Measurements from ENCODE around the gene BEGAIN. TPM values are rescaled to one million over a fixed set of nuclear protein-coding genes. Genes with fewer than 3 reads are reported as not detected.

Gene BEGAIN
- total RNA-seq, 4 donors from 2014 or later: 9.6 to 17.0 (median 11.6) TPM

DNA sequence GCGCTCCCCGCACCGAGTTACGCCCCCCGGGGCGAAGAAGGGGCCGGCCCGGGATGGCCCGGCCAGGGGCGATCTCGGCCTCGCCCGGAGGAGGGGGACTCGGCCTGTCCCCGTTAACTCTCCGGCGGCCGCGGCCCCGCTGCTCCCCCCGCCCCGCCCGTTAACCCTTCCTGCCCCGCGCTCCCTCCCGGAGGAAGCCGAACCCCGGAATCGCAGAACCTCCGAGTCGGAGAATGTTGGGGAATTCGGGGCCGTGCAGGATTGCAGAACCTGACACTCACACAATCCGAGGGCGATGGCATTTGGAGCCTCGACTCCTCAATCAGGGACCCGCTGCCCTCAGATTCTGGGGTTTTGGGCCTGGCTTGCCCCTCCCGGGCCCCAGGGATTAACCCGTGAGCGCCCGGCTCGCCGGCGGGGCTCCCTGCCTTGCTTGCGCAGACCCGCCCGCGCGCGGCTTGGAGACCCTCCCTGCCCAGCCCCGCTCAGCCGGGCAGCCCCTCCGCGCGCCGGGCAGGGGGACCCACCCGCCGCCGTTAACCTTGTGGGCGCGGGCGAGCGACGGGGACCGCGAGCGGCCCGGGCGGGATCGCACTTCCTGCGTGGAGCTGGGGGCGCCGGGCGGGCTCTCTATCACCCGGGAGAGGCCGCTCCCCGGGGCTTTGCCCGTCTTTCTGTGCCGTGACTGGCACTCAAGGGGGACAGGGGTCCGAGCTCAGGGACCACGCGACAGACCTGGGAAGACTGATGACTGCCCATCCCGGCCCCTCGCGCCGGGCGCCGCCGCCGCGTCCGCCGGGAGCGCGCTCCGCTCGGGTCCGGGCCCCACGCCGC lies 18.8 kb downstream of the BEGAIN start:
- H3K4me3 ChIP-seq: peak overlapping the region; percentile 37 to 72 (median 40)
- no peaks in the 10 kb centered on the region for H3K36me3 ChIP-seq
- peak overlapping the region in 2 of 4 donors; percentile 19 to 58 for H3K27ac ChIP-seq
- 2 to 3% methylated on average over 8 to 70 of the region's 100 CpGs for WGBS, 2 donors
- H3K4me1 ChIP-seq: peaks cover 0 to 29% (median 6%) of the 10 kb centered on the region in 4 donors
- peaks cover 0 to 64% of the 10 kb centered on the region in 2 donors for H3K27me3 ChIP-seq
- H3K9me3 ChIP-seq: no peaks in the 10 kb centered on the region
- no peak for DNase-seq (ENCODE audit: low spot score in 2 of 2)
- TF ChIP-seq, protein P1, sequence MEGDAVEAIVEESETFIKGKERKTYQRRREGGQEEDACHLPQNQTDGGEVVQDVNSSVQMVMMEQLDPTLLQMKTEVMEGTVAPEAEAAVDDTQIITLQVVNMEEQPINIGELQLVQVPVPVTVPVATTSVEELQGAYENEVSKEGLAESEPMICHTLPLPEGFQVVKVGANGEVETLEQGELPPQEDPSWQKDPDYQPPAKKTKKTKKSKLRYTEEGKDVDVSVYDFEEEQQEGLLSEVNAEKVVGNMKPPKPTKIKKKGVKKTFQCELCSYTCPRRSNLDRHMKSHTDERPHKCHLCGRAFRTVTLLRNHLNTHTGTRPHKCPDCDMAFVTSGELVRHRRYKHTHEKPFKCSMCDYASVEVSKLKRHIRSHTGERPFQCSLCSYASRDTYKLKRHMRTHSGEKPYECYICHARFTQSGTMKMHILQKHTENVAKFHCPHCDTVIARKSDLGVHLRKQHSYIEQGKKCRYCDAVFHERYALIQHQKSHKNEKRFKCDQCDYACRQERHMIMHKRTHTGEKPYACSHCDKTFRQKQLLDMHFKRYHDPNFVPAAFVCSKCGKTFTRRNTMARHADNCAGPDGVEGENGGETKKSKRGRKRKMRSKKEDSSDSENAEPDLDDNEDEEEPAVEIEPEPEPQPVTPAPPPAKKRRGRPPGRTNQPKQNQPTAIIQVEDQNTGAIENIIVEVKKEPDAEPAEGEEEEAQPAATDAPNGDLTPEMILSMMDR (IDR thresholded peaks at IDR 0.05): no peak
- no peak for TF ChIP-seq EP300 (IDR thresholded peaks at IDR 0.05)
- no peak for TF ChIP-seq POLR2A (IDR thresholded peaks at IDR 0.05)

- peak overlapping the region in 1 of 4 donors; percentile 58 for H3K27ac ChIP-seq
- TF ChIP-seq, protein P1 (IDR thresholded peaks at IDR 0.05): no peak
- TF ChIP-seq EP300 (IDR thresholded peaks at IDR 0.05): no peak
- TF ChIP-seq POLR2A (IDR thresholded peaks at IDR 0.05): no peak
- no peaks in the 10 kb centered on the region for H3K9me3 ChIP-seq
- no peaks in the 10 kb centered on the region for H3K36me3 ChIP-seq
- DNase-seq (ENCODE audit: low spot score in 2 of 2): no peak
- H3K4me1 ChIP-seq: peaks cover 0 to 29% (median 6%) of the 10 kb centered on the region in 4 donors
- H3K4me3 ChIP-seq: peak overlapping the region; percentile 37 to 72 (median 40)
- WGBS, 2 donors: 2% methylated on average over 29 of the region's 42 CpGs; no CpG with 5 or more reads in 1 of the 2 donors
- peaks cover 0 to 60% of the 10 kb centered on the region in 2 donors for H3K27me3 ChIP-seq
Measured at GRCh38 chr14:100567877-100568163, 19.4 kb downstream of the BEGAIN start.

GRCh38 chr14:100567009-100567876 lies 20.0 kb downstream of the BEGAIN start:
- H3K36me3 ChIP-seq: no peaks in the 10 kb centered on the region
- 2 to 7% methylated on average over 13 to 42 of the region's 70 CpGs for WGBS, 2 donors
- peak in 1 of 2 donors; percentile 25 for DNase-seq (ENCODE audit: low spot score in 2 of 2)
- TF ChIP-seq, protein P1 (IDR thresholded peaks at IDR 0.05): no peak
- no peak for TF ChIP-seq EP300 (IDR thresholded peaks at IDR 0.05)
- no peak for TF ChIP-seq POLR2A (IDR thresholded peaks at IDR 0.05)
- peak overlapping the region; percentile 36 to 72 (median 38) for H3K4me3 ChIP-seq
- peaks cover 0 to 29% (median 6%) of the 10 kb centered on the region in 4 donors for H3K4me1 ChIP-seq
- H3K27me3 ChIP-seq: peaks cover 0 to 56% of the 10 kb centered on the region in 2 donors
- H3K27ac ChIP-seq: peak overlapping the region in 3 of 4 donors; percentile 12 to 52 (median 36)
- H3K9me3 ChIP-seq: no peaks in the 10 kb centered on the region

- Histone ChIP-seq H3K27ac (peak overlapping the region in 2 of 4 donors; percentile 36 to 52), H3K9me3 (no peaks in the 10 kb centered on the region), H3K4me3 (peak overlapping the region in 2 of 4 donors; percentile 37 to 72), H3K27me3 (peaks cover 0 to 49% of the 10 kb centered on the region in 2 donors), H3K4me1 (peaks cover 0 to 29% (median 6%) of the 10 kb centered on the region in 4 donors), H3K36me3 (no peaks in the 10 kb centered on the region)
- 83 to 100% methylated on average over 2 to 4 of the region's 4 CpGs for WGBS, 2 donors
- no peak for DNase-seq (ENCODE audit: low spot score in 2 of 2)
- TF ChIP-seq POLR2A (IDR thresholded peaks at IDR 0.05): no peak
- TF ChIP-seq EP300 (IDR thresholded peaks at IDR 0.05): no peak
- TF ChIP-seq, protein P1 (IDR thresholded peaks at IDR 0.05): no peak
Measured at GRCh38 chr14:100566586-100566985, 20.6 kb downstream of the BEGAIN start.
